Measurements from ENCODE around the gene NYNRIN. TPM values are rescaled to one million over a fixed set of nuclear protein-coding genes. Genes with fewer than 3 reads are reported as not detected.

Gene NYNRIN
- polyA plus RNA-seq, 3 donors = 0.18 to 0.84 (median 0.40) TPM

DNA sequence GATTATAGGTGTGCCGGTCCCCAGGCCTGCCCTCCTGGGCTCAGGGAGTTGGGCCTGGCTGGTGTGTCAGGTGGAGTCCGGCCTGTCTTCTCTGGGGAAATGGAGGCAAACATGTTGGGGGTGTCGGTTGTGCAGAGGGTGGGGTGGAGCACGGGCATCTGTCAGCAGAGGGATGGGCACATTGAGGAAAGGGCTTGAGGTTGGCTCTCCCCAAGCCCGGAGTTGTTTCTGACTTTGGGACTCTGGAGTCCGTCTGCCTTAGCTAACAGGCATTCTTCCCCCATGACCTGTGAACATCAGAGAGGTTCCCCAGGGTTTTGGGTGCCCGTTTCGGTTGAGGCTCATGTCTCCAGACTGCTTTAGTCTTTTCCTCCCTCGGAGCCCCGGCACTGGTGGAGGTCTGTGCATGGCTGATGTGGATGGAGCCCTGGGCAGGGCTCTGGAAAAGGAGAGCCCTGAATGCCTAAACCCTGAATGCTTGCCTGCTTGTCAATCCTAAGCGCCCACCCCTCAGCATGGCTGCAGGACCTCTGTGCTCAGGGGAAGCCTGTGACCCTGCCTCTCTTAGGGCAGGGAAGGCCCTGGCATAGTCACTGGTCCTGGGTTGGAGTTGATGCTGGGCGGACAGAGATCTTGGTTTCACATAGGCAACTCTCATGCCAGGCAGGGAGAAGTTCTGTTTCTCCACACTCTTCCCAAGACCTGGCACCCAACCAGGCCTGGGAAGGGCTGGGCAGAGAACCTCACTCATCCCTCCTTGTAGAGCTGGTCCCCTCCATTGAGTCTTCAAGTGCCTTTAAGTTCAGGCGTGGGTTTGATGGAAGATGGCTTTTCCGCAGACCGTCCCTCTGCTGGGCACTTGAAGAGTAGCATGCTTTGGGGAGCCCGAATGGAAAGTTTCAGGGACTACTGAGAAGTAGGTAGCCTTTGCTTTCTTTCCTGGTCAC lies 12.9 kb downstream of the NYNRIN start:
- 70% methylated on average over 13 of the region's 16 CpGs for WGBS (ENCODE audit: insufficient coverage)
- Histone ChIP-seq H4K20me1 (ENCODE audit: insufficient read depth, low read length) (no peaks in the 10 kb centered on the region), H3K4me1 (ENCODE audit: control insufficient read depth in 1 of 2, insufficient read depth in 2 of 2, low read length in 2 of 2) (no peaks in the 10 kb centered on the region), H2AFZ (ENCODE audit: insufficient read depth, low read depth, low read length, poor library complexity, severe bottlenecking) (no peak overlapping the region), H3K4me3 (replicated peaks in 1 of 3; ENCODE audit: low read depth in 2 of 3, low read length in 3 of 3) (no peak overlapping the region), H3K4me2 (replicated peaks; ENCODE audit: extremely low read depth, low read length, poor library complexity, severe bottlenecking) (no peak overlapping the region), H3K9ac (ENCODE audit: insufficient read depth, low read length, poor library complexity, severe bottlenecking) (no peak overlapping the region), H3K9me3 (replicated peaks in 1 of 2; ENCODE audit: control insufficient read depth in 1 of 2, insufficient read depth in 1 of 2, low read length in 2 of 2) (no peaks in the 10 kb centered on the region), H3K36me3 (replicated peaks in 1 of 2; ENCODE audit: control insufficient read depth in 1 of 2, insufficient read depth in 2 of 2, low read length in 2 of 2) (no peaks in the 10 kb centered on the region), H3K27me3 (ENCODE audit: control insufficient read depth in 2 of 2, insufficient read depth in 2 of 2, low read length in 2 of 2) (no peaks in the 10 kb centered on the region), H3K27ac (ENCODE audit: low read depth in 1 of 2, low read length in 2 of 2) (no peak overlapping the region), H3K79me2 (ENCODE audit: insufficient read depth, low read length) (no peaks in the 10 kb centered on the region)
- Mint-ChIP-seq H3K9me3 (no peaks in the 10 kb centered on the region), H3K36me3 (no peaks in the 10 kb centered on the region), H3K4me3 (no peak overlapping the region), H3K27ac (no peak overlapping the region), H3K4me1 (no peaks in the 10 kb centered on the region), H3K27me3 (ENCODE audit: low read depth in 3 of 3) (peaks cover 0 to 4% (median 4%) of the 10 kb centered on the region in 3 donors)
- TF ChIP-seq, protein P1, sequence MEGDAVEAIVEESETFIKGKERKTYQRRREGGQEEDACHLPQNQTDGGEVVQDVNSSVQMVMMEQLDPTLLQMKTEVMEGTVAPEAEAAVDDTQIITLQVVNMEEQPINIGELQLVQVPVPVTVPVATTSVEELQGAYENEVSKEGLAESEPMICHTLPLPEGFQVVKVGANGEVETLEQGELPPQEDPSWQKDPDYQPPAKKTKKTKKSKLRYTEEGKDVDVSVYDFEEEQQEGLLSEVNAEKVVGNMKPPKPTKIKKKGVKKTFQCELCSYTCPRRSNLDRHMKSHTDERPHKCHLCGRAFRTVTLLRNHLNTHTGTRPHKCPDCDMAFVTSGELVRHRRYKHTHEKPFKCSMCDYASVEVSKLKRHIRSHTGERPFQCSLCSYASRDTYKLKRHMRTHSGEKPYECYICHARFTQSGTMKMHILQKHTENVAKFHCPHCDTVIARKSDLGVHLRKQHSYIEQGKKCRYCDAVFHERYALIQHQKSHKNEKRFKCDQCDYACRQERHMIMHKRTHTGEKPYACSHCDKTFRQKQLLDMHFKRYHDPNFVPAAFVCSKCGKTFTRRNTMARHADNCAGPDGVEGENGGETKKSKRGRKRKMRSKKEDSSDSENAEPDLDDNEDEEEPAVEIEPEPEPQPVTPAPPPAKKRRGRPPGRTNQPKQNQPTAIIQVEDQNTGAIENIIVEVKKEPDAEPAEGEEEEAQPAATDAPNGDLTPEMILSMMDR (IDR thresholded peaks at IDR 0.05) = peak; percentile 83
- DNase-seq = peak in 2 of 3 donors; percentile 43 to 49
- intact Hi-C loops (cut with micrococcal nuclease) = no loop called here

DNA sequence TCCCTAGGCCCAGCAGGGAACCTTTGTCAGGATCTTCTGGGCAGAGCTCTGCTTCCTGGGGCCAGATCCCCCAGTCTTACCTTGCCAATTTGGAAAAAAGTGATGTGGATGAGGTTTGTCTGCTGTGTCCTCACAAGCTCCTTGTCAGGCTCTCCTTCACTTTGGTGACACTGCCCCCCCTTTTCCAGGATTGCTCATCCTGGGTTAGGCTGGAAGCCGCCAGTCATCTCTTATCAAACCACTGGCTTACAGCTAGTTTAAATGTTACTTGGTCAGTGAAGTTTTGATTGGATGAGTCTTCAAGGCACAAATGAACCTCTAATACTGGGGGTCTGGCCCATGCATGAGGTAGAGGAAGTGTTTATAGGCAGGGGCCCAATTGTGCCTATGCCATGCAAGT lies 15.3 kb downstream of the NYNRIN start:
- Histone ChIP-seq H2AFZ (ENCODE audit: insufficient read depth, low read depth, low read length, poor library complexity, severe bottlenecking) (no peak overlapping the region), H3K4me1 (ENCODE audit: control insufficient read depth in 1 of 2, insufficient read depth in 2 of 2, low read length in 2 of 2) (no peaks in the 10 kb centered on the region), H3K27ac (ENCODE audit: low read depth in 1 of 2, low read length in 2 of 2) (no peak overlapping the region), H3K9ac (ENCODE audit: insufficient read depth, low read length, poor library complexity, severe bottlenecking) (no peak overlapping the region), H3K4me3 (replicated peaks in 1 of 3; ENCODE audit: low read depth in 2 of 3, low read length in 3 of 3) (no peak overlapping the region), H3K4me2 (replicated peaks; ENCODE audit: extremely low read depth, low read length, poor library complexity, severe bottlenecking) (no peak overlapping the region), H4K20me1 (ENCODE audit: insufficient read depth, low read length) (no peaks in the 10 kb centered on the region), H3K79me2 (ENCODE audit: insufficient read depth, low read length) (no peaks in the 10 kb centered on the region), H3K27me3 (ENCODE audit: control insufficient read depth in 2 of 2, insufficient read depth in 2 of 2, low read length in 2 of 2) (peaks cover 1 to 5% of the 10 kb centered on the region in 2 donors), H3K9me3 (replicated peaks in 1 of 2; ENCODE audit: control insufficient read depth in 1 of 2, insufficient read depth in 1 of 2, low read length in 2 of 2) (no peaks in the 10 kb centered on the region), H3K36me3 (replicated peaks in 1 of 2; ENCODE audit: control insufficient read depth in 1 of 2, insufficient read depth in 2 of 2, low read length in 2 of 2) (no peaks in the 10 kb centered on the region)
- peaks cover 8 to 13% (median 12%) of the 10 kb centered on the region in 3 donors for H3K27me3 Mint-ChIP-seq (ENCODE audit: low read depth in 3 of 3)
- no peak for DNase-seq
- no CpG with 5 or more reads among the region's 1 CpG for WGBS (ENCODE audit: insufficient coverage)
- no peak overlapping the region for H3K4me3 Mint-ChIP-seq
- intact Hi-C loops (cut with micrococcal nuclease) = no loop called here
- H3K4me1 Mint-ChIP-seq = no peaks in the 10 kb centered on the region
- no peaks in the 10 kb centered on the region for H3K36me3 Mint-ChIP-seq
- no peaks in the 10 kb centered on the region for H3K9me3 Mint-ChIP-seq
- TF ChIP-seq, protein P1 (IDR thresholded peaks at IDR 0.05) = no peak
- H3K27ac Mint-ChIP-seq = no peak overlapping the region

Data from CD14-positive monocyte (primary cell).